OCI-LY1 (cell line): ENCODE results near the gene RBM44.

Experiments used
- H2AFZ ChIP-seq: fragments of 200-600 bp; sonication (generic), shearing (Covaris generic); 2 replicates; pipeline ENCODE4 v1.6.0; 2014; ENCODE audit warnings: antibody characterized with exemption, mild to moderate bottlenecking, low read length
- H3F3A ChIP-seq: fragments of 200-600 bp; sonication (generic), shearing (Covaris generic); 2 replicates; pipeline ENCODE4 v1.6.0; 2014; ENCODE audit warnings: mild to moderate bottlenecking, antibody characterized with exemption, low read length, moderate library complexity; ENCODE audit not compliant: insufficient read depth
- H3K27ac ChIP-seq: fragments of 200-600 bp; sonication (generic); 2 replicates; pipeline ENCODE4 v1.5.1; 2014; ENCODE audit warnings: low read length, mixed run types, mild to moderate bottlenecking, low read depth; ENCODE audit not compliant: poor library complexity, severe bottlenecking
- H3K27me3 ChIP-seq: fragments of 200-600 bp; sonication (generic); 2 replicates; pipeline ENCODE4 v1.6.0; 2014; ENCODE audit warnings: antibody characterized with exemption, mild to moderate bottlenecking, low read length, moderate library complexity; ENCODE audit not compliant: insufficient read depth
- H3K36me3 ChIP-seq: fragments of 200-600 bp; sonication (generic); 2 replicates; pipeline ENCODE4 v1.6.1; 2014; ENCODE audit warnings: mild to moderate bottlenecking, antibody characterized with exemption, low read length, moderate library complexity, mixed read lengths; ENCODE audit not compliant: insufficient read depth
- H3K4me1 ChIP-seq: fragments of 200-600 bp; sonication (generic); 2 replicates; pipeline ENCODE4 v1.5.1; 2014; ENCODE audit warnings: mild to moderate bottlenecking, low read length, moderate library complexity; ENCODE audit not compliant: insufficient read depth, severe bottlenecking
- H3K4me2 ChIP-seq: fragments of 200-600 bp; sonication (generic), shearing (Covaris generic); 2 replicates; pipeline ENCODE4 v1.6.1; 2014; ENCODE audit warnings: low read length
- H3K4me3 ChIP-seq: fragments of 200-600 bp; sonication (generic); 2 replicates; pipeline ENCODE4 v1.5.1; 2014; ENCODE audit warnings: low read length, low read depth, mild to moderate bottlenecking, mixed read lengths; ENCODE audit not compliant: poor library complexity, severe bottlenecking
- H3K79me2 ChIP-seq: fragments of 200-600 bp; shearing (Covaris generic); 2 replicates; pipeline ENCODE4 v1.6.1; 2016; ENCODE audit warnings: mixed run types, low read length, mixed read lengths; ENCODE audit not compliant: insufficient read depth
- H3K9ac ChIP-seq: fragments of 200-600 bp; sonication (generic), shearing (Covaris generic); 2 replicates; pipeline ENCODE4 v1.6.1; 2014; ENCODE audit warnings: mild to moderate bottlenecking, low read length, mixed read lengths
- H3K9me2 ChIP-seq: fragments of 200-600 bp; sonication (generic), shearing (Covaris generic); 2 replicates; pipeline ENCODE4 v1.6.1; 2014; ENCODE audit warnings: low read depth, mild to moderate bottlenecking, low read length, mixed read lengths
- H3K9me3 ChIP-seq: fragments of 200-600 bp; shearing (Covaris generic); 2 replicates; pipeline ENCODE4 v1.6.1; 2014; ENCODE audit warnings: low read length, mixed read lengths
- H4K20me1 ChIP-seq: fragments of 200-600 bp; sonication (generic), shearing (Covaris generic); 2 replicates; pipeline ENCODE4 v1.6.0; 2016; ENCODE audit warnings: mild to moderate bottlenecking, low read length; ENCODE audit not compliant: insufficient read depth
- CTCF ChIP-seq: fragments of 200-600 bp; sonication (generic), shearing (Covaris generic); IDR thresholded peaks from 2 replicates; pipeline ENCODE4 v1.5.1; 2017; ENCODE audit warnings: mild to moderate bottlenecking, antibody characterized with exemption, low read length, moderate library complexity, mixed read lengths
- EZH2 ChIP-seq: fragments of 200-600 bp; sonication (generic), shearing (Covaris generic); IDR thresholded peaks from 2 replicates; pipeline ENCODE4 v1.8.0; 2017; ENCODE audit warnings: borderline replicate concordance, mixed run types, mild to moderate bottlenecking, antibody characterized with exemption, low read length, moderate library complexity, mixed read lengths

Gene RBM44

GRCh38 chr2:237878321-237879057 is 79.9 kb downstream of the RBM44 start:
- H4K20me1 ChIP-seq, result no peaks in the 10 kb centered on the region
- no peaks in the 10 kb centered on the region for H3K9me3 ChIP-seq
- H3K9ac ChIP-seq, result no peak overlapping the region
- no peaks in the 10 kb centered on the region for H3F3A ChIP-seq
- no peak for TF ChIP-seq CTCF
- no peak for TF ChIP-seq EZH2
- H3K9me2 ChIP-seq, result no peaks in the 10 kb centered on the region
- no peak overlapping the region for H3K4me3 ChIP-seq
- H2AFZ ChIP-seq, result no peak overlapping the region
- no peaks in the 10 kb centered on the region for H3K36me3 ChIP-seq
- no peaks in the 10 kb centered on the region for H3K79me2 ChIP-seq
- no peaks in the 10 kb centered on the region for H3K27me3 ChIP-seq
- no peaks in the 10 kb centered on the region for H3K4me1 ChIP-seq
- H3K27ac ChIP-seq, result no peak overlapping the region
- no peak overlapping the region for H3K4me2 ChIP-seq

GRCh38 chr2:237879058-237879430 is 80.5 kb downstream of the RBM44 start:
- Histone ChIP-seq H3K4me3 (no peak overlapping the region), H4K20me1 (no peaks in the 10 kb centered on the region), H3K4me2 (no peak overlapping the region), H3F3A (no peaks in the 10 kb centered on the region), H3K9ac (no peak overlapping the region), H3K9me2 (no peaks in the 10 kb centered on the region), H3K27ac (no peak overlapping the region), H3K27me3 (no peaks in the 10 kb centered on the region), H3K4me1 (no peaks in the 10 kb centered on the region), H2AFZ (no peak overlapping the region), H3K79me2 (no peaks in the 10 kb centered on the region), H3K9me3 (no peaks in the 10 kb centered on the region), H3K36me3 (no peaks in the 10 kb centered on the region)
- TF ChIP-seq EZH2, result no peak
- no peak for TF ChIP-seq CTCF

GRCh38 chr2:237879991-237880560 is 81.5 kb downstream of the RBM44 start:
- Histone ChIP-seq H3K9me3 (no peaks in the 10 kb centered on the region), H3K79me2 (no peaks in the 10 kb centered on the region), H3F3A (no peaks in the 10 kb centered on the region), H3K36me3 (no peaks in the 10 kb centered on the region), H3K4me1 (no peaks in the 10 kb centered on the region), H3K9ac (no peak overlapping the region), H3K27ac (no peak overlapping the region), H2AFZ (no peak overlapping the region), H3K4me2 (no peak overlapping the region), H3K4me3 (no peak overlapping the region), H3K27me3 (no peaks in the 10 kb centered on the region), H4K20me1 (no peaks in the 10 kb centered on the region), H3K9me2 (no peaks in the 10 kb centered on the region)
- TF ChIP-seq CTCF (no peak), EZH2 (no peak)
